ENCODE results near the gene PLCB4.
"Not testable (repeated sequence)": the region's sequence is repeated elsewhere in the genome, so short reads cannot be mapped to it uniquely, and the experiment has no call there.

The PLCB4 gene

DNA sequence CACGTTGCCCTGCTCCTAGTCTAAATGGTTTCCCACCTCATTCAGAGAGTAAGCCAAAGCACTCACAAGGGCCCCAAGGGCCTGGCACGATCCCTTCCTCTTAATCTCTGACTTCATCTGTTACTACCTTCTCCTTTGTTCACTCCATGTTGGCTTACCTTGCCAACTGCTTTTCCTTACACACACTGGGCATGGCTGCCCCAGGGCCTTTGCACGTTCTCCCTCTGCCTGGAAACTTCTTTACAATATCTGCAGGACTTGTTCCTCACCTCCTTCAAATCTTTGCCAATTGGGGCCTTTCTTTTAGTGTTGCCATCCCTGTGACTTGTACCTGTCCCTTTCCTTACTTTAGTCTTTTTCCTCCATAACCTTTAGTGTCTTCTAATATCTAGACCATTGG is 73.9 kb downstream of the PLCB4 start:
- DNase-seq (ENCODE audit: low read depth), result no peak

- no peak for DNase-seq (ENCODE audit: low read depth)
Measured at GRCh38 chr20:9143926-9144325, 75.0 kb downstream of the PLCB4 start.

GRCh38 chr20:9144643-9145042 is 75.8 kb downstream of the PLCB4 start:
- no peak for DNase-seq (ENCODE audit: low read depth)

- no peak for DNase-seq (ENCODE audit: low read depth)
Measured at GRCh38 chr20:9145142-9145541, 76.3 kb downstream of the PLCB4 start.

DNA sequence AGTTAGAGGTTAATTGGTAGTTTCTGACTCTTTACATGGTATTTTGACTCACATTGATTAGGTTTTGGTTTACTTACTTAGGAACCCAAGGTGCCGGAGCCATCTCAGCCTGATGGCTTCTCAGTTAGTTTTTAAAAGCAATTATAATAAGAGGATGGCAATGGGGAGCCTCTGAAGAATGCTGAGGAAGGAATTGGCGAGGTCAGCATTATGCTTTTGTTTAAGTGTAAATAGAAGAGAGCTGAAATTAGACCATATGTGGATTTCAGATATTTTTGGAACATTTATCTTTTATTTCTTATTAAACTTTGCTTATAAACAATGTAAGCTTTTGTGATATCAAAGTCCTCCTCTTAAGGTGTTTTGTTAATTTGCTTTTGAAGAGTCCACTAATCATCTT is 77.8 kb downstream of the PLCB4 start:
- DNase-seq (ENCODE audit: low read depth), result no peak

DNA sequence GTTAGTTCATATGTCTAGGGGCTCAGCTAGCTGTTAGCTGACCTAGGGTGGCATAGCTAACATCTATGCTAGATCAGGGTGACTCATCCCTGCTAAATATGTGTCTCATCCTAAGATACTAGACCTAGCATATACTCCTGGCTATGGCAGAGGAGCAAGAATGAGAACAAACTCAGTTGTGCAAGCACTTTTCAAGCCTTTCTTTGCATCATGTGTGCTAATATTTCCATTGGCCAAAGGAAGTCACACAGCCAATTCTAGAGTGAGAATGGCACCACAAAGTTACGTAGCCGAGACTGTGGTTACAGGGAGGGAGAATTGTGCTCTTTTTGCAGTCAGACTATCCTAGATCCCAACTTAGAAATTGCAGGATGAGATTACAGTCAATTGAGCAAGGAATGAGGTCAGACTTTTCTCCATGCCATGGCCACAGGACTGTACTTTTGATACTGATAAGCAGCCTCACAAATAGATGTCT is 78.7 kb downstream of the PLCB4 start:
- DNase-seq (ENCODE audit: low read depth), result no peak

GRCh38 chr20:9148291-9148690 is 79.4 kb downstream of the PLCB4 start:
- no peak for DNase-seq (ENCODE audit: low read depth)

GRCh38 chr20:9149087-9149486 is 80.2 kb downstream of the PLCB4 start:
- DNase-seq (ENCODE audit: low read depth), result no peak

DNA sequence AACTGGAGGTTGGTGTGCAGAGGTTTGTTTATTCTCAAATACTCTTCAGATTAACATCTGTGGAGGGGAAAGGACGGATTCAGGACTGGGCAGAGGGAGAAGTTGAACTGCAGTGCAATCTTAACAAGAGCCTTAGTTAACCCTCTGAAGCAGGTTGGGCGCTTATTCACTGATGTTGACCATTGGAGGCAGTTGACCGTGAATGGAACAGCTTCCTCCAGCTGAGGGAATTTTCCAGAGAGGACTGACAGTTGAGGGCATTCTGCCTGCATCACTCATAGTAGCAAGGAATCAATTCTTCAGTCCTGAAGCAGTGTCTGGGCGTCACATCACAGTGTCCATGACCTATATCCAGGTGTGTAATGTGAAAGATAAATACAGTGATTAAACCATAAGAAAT is 80.9 kb downstream of the PLCB4 start:
- no peak for DNase-seq (ENCODE audit: low read depth)

DNA sequence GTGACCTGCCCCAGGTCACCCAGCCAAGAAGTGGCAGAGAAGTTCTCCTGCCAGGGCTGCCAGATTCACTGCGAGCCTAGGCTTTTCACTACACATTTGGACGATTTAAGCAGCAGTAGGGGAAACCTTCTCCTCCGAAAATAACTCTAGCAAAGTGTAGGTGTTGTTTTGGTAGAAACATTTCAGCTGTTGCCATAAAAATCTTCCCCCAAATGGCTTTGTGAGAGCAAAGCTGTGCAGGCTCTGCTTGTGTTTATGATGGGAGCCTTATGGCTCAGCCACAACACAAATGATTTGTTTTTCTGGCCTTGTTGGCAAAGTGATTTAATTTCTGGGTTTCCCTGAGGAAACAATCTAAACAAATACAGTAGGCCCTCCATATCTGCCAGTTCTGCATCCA is 81.8 kb downstream of the PLCB4 start:
- DNase-seq (ENCODE audit: low read depth), result no peak

DNA sequence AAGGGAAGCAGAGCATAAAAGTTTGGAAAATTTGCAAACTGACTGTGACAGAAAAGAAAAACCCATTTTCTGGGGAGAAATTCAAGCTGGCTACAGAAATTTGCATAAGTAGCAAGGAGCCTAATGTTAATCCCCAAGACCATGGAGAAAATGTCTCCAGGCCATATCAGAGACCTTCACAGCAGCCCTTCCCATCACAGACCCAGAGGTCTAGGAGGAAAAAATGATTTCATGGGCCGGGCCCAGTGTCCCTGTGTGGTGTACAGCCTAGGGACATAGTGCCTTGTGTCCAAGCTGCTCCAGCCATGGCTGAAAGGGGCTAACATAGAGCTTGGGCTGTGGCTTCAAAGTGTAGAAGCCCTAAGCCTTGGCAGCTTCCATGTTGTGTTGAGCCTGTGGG is 83.3 kb downstream of the PLCB4 start:
- not testable (repeated sequence) for DNase-seq (ENCODE audit: low read depth)

GRCh38 chr20:9154464-9155024 is 85.7 kb downstream of the PLCB4 start:
- no peak for DNase-seq (ENCODE audit: low read depth)

GRCh38 chr20:9156529-9157280 is 87.8 kb downstream of the PLCB4 start:
- DNase-seq (ENCODE audit: low read depth), result no peak

- DNase-seq (ENCODE audit: low read depth), result no peak
Measured at GRCh38 chr20:9160331-9160730, 91.4 kb downstream of the PLCB4 start.

- DNase-seq (ENCODE audit: low read depth), result no peak
Measured at GRCh38 chr20:9160757-9161156, 91.9 kb downstream of the PLCB4 start.

- no peak for DNase-seq (ENCODE audit: low read depth)
Measured at GRCh38 chr20:9161311-9161710, 92.4 kb downstream of the PLCB4 start.

DNA sequence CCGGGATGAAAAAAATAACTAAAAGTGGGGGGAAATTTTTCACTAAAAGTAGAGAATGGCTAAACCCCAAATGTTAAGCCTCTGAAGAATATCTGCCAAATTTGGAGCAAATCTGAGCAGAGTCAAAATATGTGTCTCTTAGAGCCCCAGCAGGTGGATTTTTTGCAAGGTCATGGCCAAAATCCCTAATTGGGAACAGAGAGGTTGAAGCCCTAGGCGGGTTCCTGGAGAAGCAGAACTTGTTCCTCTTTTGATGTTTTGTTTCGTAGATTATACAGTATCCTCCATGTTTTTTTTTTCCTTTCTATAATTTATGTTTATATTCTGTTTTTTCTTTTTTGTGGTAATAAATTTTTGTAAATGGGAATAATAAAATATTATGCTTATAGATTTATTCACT is 94.4 kb downstream of the PLCB4 start:
- DNase-seq (ENCODE audit: low read depth), result no peak

- DNase-seq (ENCODE audit: low read depth), result no peak
Measured at GRCh38 chr20:9163995-9164394, 95.1 kb downstream of the PLCB4 start.

DNA sequence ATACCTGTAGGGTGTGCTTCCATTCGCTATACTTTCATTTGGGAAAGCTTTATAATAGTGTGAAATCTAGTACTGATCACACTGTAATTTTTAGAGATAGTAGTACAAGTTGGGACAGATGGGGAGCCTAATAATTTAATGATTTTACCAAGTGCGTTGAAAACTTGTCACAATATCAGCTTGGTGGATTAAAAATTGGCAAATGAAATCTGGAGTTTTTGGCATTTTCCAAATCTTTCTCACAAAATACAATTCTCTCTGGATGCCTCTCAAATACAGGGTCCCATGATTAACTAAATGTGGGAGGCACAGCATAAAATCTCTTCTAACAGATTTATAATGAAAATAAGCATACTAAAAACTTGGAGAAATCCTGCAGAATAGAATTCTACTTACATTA is 96.4 kb downstream of the PLCB4 start:
- DNase-seq (ENCODE audit: low read depth), result no peak

GRCh38 chr20:9166153-9166780 is 97.4 kb downstream of the PLCB4 start:
- no peak for DNase-seq (ENCODE audit: low read depth)

DNA sequence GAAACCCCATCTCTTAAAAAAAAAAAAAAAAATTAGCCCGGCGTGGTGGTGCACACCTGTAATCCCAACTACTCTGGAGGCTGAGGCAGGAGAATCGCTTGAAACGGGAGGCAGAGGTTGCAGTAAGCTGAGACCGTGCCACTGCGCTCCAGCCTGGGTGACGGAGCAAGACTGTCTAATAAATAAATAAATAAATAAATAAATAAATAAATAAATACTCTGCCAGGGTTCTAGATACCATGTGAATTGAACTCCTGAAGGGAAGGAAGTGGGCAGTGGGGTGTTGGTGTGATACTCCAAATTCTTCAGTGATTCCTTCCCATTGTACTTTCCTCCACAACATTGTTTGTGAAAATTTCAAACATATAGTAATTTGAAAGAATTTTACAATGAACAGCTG is 100.5 kb downstream of the PLCB4 start:
- DNase-seq (ENCODE audit: low read depth), result no peak

DNA sequence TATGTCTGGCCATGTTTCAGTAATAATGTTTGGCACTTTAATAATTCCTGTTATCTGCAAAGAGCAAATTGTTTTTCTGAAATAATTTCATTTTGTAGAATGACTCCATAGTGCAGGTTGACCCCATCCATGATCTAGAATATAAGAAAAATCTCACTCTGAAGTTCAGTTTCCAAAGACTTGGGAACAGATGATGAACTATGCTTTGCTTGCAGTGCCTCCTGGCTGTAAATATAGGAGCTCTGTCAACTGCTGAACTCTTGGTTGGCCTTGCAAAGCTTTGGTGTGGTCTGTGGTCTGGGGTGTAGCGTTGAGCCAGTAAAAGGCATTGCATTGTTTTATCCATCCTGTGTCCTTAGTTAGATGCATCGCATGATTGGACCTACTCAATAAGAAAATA is 104.0 kb downstream of the PLCB4 start:
- no peak for DNase-seq (ENCODE audit: low read depth)

DNA sequence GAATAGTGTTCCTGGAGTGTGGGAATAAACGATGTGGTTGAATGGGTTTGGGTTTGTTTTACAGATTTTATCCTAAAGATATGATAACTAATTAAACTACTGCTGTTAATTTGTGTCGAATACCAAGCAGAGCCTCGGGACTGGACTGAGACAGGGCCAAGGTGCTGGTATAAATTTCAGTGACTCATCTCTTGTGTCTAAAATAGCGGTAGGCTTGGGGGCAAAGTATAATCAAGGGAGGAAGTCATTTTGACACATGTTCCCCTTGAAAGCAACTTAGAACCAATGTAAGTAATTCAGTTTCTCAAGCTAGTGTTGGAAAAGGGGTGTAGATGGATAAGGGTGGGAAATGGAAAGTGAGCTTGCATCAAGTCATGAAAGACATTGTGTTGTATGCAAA is 108.4 kb downstream of the PLCB4 start:
- no peak for DNase-seq (ENCODE audit: low read depth)

Data from stimulated activated CD8-positive, alpha-beta memory T cell treated with anti-CD3 and anti-CD28 coated beads, Interleukin-7, amount 100 ng/mL, for 24 hours (primary cell).